H1 (cell line): ENCODE results near the gene LIPA.

Source experiments
- BRCA1 ChIP-seq: IDR thresholded peaks from 2 replicates; pipeline ENCODE4 v1.6.1; 2012; ENCODE audit warnings: low read depth, low read length, improper control_type of control experiment
- CHD2 ChIP-seq: IDR thresholded peaks from 2 replicates; pipeline ENCODE4 v1.6.1; 2012; ENCODE audit warnings: low read length, improper control_type of control experiment
- CREB1 ChIP-seq: IDR thresholded peaks from 2 replicates; pipeline ENCODE4 v1.6.1; 2012; ENCODE audit warnings: inconsistent platforms
- EZH2 ChIP-seq: fragments of 200-600 bp; sonication (generic); IDR thresholded peaks from 2 replicates; pipeline ENCODE4 v1.7.1; 2012; ENCODE audit warnings: low read depth, mild to moderate bottlenecking, moderate library complexity, low read length, inconsistent platforms; ENCODE audit not compliant: severe bottlenecking
- FOSL1 ChIP-seq: IDR thresholded peaks from 2 replicates; pipeline ENCODE4 v1.6.1; 2011; ENCODE audit warnings: mild to moderate bottlenecking, low read depth, low read length, moderate library complexity; ENCODE audit not compliant: insufficient read depth
- POLR2A ChIP-seq, 2 experiments: IDR thresholded peaks; 1 replicate in 1 of 2; 2 replicates in 1 of 2; pipeline ENCODE4 v1.6.1; 2011; ENCODE audit warnings: low read depth in 2 of 2, low read length in 2 of 2, mild to moderate bottlenecking in 2 of 2; ENCODE audit errors: control extremely low read depth in 1 of 2
- POU5F1 ChIP-seq: IDR thresholded peaks from 2 replicates; pipeline ENCODE4 v1.6.1; 2011; ENCODE audit warnings: low read depth, mild to moderate bottlenecking, low read length, moderate library complexity
- RXRA ChIP-seq: IDR thresholded peaks from 2 replicates; pipeline ENCODE4 v1.6.1; 2011; ENCODE audit warnings: low read depth, mild to moderate bottlenecking, low read length, moderate library complexity; ENCODE audit not compliant: insufficient read depth
- SP1 ChIP-seq: IDR thresholded peaks from 2 replicates; pipeline ENCODE4 v1.6.1; 2011; ENCODE audit warnings: low read depth, low read length
- TAF7 ChIP-seq: optimal IDR thresholded peaks from 2 replicates; pipeline ENCODE3; 2011; ENCODE audit warnings: low read depth, mild to moderate bottlenecking, inconsistent platforms, low read length, moderate library complexity, borderline replicate concordance
- TCF12 ChIP-seq: IDR thresholded peaks from 2 replicates; pipeline ENCODE4 v1.6.1; 2011; ENCODE audit warnings: low read depth, mild to moderate bottlenecking, low read length
- TF ChIP-seq, protein P1 (sequence below): IDR thresholded peaks from 2 replicates; pipeline ENCODE4 v1.6.1; 2011; ENCODE audit warnings: low read length, improper control_type of control experiment
- TF ChIP-seq, protein P2 (sequence below), 3 experiments: IDR thresholded peaks; 1 replicate in 2 of 3; 2 replicates in 1 of 3; pipeline versions ENCODE4 v1.5.1 to v1.6.1; 2011; ENCODE audit warnings: low read length in 3 of 3, mild to moderate bottlenecking in 3 of 3, inconsistent platforms in 2 of 3, low read depth in 1 of 3, moderate library complexity in 1 of 3; ENCODE audit not compliant: insufficient read depth in 1 of 3; ENCODE audit errors: control extremely low read depth in 1 of 3
- TF ChIP-seq, protein P3 (sequence below): IDR thresholded peaks from 2 replicates; pipeline ENCODE4 v1.6.1; 2012; ENCODE audit warnings: inconsistent platforms

DNA sequence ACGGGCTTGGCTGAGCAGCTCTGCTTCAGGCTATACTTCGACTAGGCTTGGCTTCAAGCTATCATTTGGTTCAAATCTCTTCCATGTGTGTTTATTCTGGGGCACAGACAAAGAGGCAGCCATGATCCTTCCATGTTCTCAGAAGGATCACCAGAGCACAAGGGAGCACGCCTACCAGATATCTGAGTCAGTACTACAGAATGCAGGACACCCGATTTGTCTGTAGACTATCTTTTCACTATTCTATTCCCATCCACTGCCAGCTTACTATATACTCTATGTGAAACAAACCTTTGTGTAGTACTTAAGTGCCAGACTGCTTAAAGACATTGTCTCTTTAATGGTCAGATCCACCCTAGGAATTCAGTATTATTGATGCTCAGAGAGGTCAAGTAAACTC, 79.6 kb downstream of the LIPA start:
- TF ChIP-seq EZH2 (no peak), FOSL1 (no peak), CHD2 (no peak), TCF12 (no peak), TAF7 (no peak), POLR2A (IDR thresholded peaks at IDR 0.05; ENCODE audit: control extremely low read depth in 1 of 2, low read depth in 2 of 2, low read length in 2 of 2) (no peak), POU5F1 (no peak), BRCA1 (no peak), SP1 (no peak), CREB1 (no peak), RXRA (no peak)
- TF ChIP-seq, protein P1, sequence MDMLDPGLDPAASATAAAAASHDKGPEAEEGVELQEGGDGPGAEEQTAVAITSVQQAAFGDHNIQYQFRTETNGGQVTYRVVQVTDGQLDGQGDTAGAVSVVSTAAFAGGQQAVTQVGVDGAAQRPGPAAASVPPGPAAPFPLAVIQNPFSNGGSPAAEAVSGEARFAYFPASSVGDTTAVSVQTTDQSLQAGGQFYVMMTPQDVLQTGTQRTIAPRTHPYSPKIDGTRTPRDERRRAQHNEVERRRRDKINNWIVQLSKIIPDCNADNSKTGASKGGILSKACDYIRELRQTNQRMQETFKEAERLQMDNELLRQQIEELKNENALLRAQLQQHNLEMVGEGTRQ = no peak
- TF ChIP-seq, protein P2, sequence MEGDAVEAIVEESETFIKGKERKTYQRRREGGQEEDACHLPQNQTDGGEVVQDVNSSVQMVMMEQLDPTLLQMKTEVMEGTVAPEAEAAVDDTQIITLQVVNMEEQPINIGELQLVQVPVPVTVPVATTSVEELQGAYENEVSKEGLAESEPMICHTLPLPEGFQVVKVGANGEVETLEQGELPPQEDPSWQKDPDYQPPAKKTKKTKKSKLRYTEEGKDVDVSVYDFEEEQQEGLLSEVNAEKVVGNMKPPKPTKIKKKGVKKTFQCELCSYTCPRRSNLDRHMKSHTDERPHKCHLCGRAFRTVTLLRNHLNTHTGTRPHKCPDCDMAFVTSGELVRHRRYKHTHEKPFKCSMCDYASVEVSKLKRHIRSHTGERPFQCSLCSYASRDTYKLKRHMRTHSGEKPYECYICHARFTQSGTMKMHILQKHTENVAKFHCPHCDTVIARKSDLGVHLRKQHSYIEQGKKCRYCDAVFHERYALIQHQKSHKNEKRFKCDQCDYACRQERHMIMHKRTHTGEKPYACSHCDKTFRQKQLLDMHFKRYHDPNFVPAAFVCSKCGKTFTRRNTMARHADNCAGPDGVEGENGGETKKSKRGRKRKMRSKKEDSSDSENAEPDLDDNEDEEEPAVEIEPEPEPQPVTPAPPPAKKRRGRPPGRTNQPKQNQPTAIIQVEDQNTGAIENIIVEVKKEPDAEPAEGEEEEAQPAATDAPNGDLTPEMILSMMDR (IDR thresholded peaks at IDR 0.05; ENCODE audit: control extremely low read depth in 1 of 3, insufficient read depth in 1 of 3, low read depth in 1 of 3, low read length in 3 of 3) = no peak
- TF ChIP-seq, protein P3, sequence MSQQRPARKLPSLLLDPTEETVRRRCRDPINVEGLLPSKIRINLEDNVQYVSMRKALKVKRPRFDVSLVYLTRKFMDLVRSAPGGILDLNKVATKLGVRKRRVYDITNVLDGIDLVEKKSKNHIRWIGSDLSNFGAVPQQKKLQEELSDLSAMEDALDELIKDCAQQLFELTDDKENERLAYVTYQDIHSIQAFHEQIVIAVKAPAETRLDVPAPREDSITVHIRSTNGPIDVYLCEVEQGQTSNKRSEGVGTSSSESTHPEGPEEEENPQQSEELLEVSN = no peak
